Endothelial cell of umbilical vein (primary cell): Measurements from ENCODE around the gene HSD17B2. TPM values are rescaled to one million over a fixed set of nuclear protein-coding genes. Genes with fewer than 3 reads are reported as not detected.

Source experiments
- BruUV-seq: library from RNA; stranded (reverse); fragments of 400-500 nt; replicated peaks from 2 replicates; lab custom pipeline; 2021; lab: Mats Ljungman, UMichigan
- CTCF ChIA-PET: fragments of 300-600, 350-600 bp; sonication (Branson Sonifier 250); formaldehyde crosslinking; loops from one replicate; lab custom pipeline; 2021; ENCODE audit warnings: antibody characterized with exemption, inconsistent platforms; lab: Charles Lee
- POLR2A ChIA-PET: fragments of 300-600, 350-600 bp; sonication (Branson Sonifier 250); formaldehyde crosslinking; loops from one replicate; lab custom pipeline; 2021; ENCODE audit warnings: antibody characterized with exemption, inconsistent platforms; lab: Charles Lee
- DNase-seq: peaks from one replicate; pipeline ENCODE4 v3.0.0-alpha.2; 2011; ENCODE audit warnings: low read depth, low spot score
- FAIRE-seq: peaks from 2 replicates; lab custom pipeline; 2011; peaks lifted over from hg19 to GRCh38; lab: Jason Lieb, UNC
- H2AFZ ChIP-seq: 2 replicates; pipeline ENCODE4 v1.6.0; 2012; ENCODE audit warnings: low read depth, low read length, control low read depth, inconsistent platforms
- H3K27ac ChIP-seq: 2 replicates; pipeline ENCODE4 v1.5.1; 2011; ENCODE audit warnings: low read depth, mild to moderate bottlenecking, control low read depth, low read length, moderate library complexity; ENCODE audit not compliant: insufficient read depth
- H3K27me3 ChIP-seq, 2 experiments: 2 replicates each; pipeline versions ENCODE4 v1.6.0 to v1.6.1; 2011; ENCODE audit warnings: low read length in 2 of 2, mixed read lengths in 1 of 2; ENCODE audit not compliant: control insufficient read depth in 2 of 2, insufficient read depth in 2 of 2
- H3K36me3 ChIP-seq, 2 experiments: 2 replicates in 1 of 2; 3 replicates in 1 of 2; pipeline ENCODE4 v1.5.1; 2011; ENCODE audit warnings: low read length in 2 of 2, mild to moderate bottlenecking in 1 of 2, moderate library complexity in 1 of 2; ENCODE audit not compliant: control insufficient read depth in 2 of 2, insufficient read depth in 2 of 2; ENCODE audit errors: extremely low read depth in 1 of 2
- H3K4me1 ChIP-seq: 3 replicates; pipeline ENCODE4 v1.5.1; 2011; ENCODE audit warnings: mild to moderate bottlenecking, low read length; ENCODE audit not compliant: control insufficient read depth, insufficient read depth; ENCODE audit errors: extremely low read depth
- H3K4me2 ChIP-seq: 2 replicates; pipeline ENCODE4 v1.6.1; 2011; ENCODE audit warnings: low read length, control low read depth, mixed read lengths; ENCODE audit not compliant: insufficient read depth
- H3K4me3 ChIP-seq, 3 experiments: fragments of 200-600 bp in 1 of 3; sonication (generic), shearing (Covaris generic) in 1 of 3; replicated peaks in 1 of 3; 2 replicates each; pipeline ENCODE4 v1.5.1; 2011 to 2016; ENCODE audit warnings: control low read depth in 3 of 3, low read length in 3 of 3, mild to moderate bottlenecking in 2 of 3, inconsistent platforms in 1 of 3, low read depth in 1 of 3, moderate library complexity in 1 of 3; ENCODE audit not compliant: insufficient read depth in 1 of 3
- H3K79me2 ChIP-seq: 2 replicates; pipeline ENCODE4 v1.6.0; 2012; ENCODE audit warnings: low read length, inconsistent platforms; ENCODE audit not compliant: control insufficient read depth, insufficient read depth
- H3K9ac ChIP-seq: replicated peaks from 2 replicates; pipeline ENCODE3; 2011; ENCODE audit warnings: low read length, control low read depth; ENCODE audit not compliant: insufficient read depth; ENCODE audit errors: extremely low read depth
- H3K9me1 ChIP-seq: replicated peaks from 3 replicates; pipeline ENCODE4 v1.6.0; 2011; ENCODE audit warnings: mild to moderate bottlenecking, low read length; ENCODE audit not compliant: control insufficient read depth, insufficient read depth; ENCODE audit errors: extremely low read depth
- H3K9me3 ChIP-seq: replicated peaks from 2 replicates; pipeline ENCODE4 v1.5.1; 2012; ENCODE audit warnings: low read length, inconsistent platforms; ENCODE audit not compliant: control insufficient read depth, insufficient read depth
- H4K20me1 ChIP-seq: replicated peaks from 2 replicates; pipeline ENCODE3; 2011; ENCODE audit warnings: mild to moderate bottlenecking, low read length; ENCODE audit not compliant: control insufficient read depth, insufficient read depth; ENCODE audit errors: extremely low read depth
- EZH2 ChIP-seq: IDR thresholded peaks from 2 replicates; pipeline ENCODE4 v1.6.1; 2012; ENCODE audit warnings: borderline replicate concordance, low read depth, mild to moderate bottlenecking, moderate library complexity, low read length, inconsistent platforms; ENCODE audit not compliant: severe bottlenecking
- FOS ChIP-seq: IDR thresholded peaks from 2 replicates; pipeline ENCODE4 v1.6.1; 2011; ENCODE audit warnings: mild to moderate bottlenecking, low read length, moderate library complexity, borderline replicate concordance; ENCODE audit not compliant: insufficient read depth
- GATA2 ChIP-seq: IDR thresholded peaks from 2 replicates; pipeline ENCODE4 v1.7.0; 2011; ENCODE audit warnings: low read depth, mild to moderate bottlenecking, moderate library complexity, mixed read lengths, low read length; ENCODE audit not compliant: insufficient read length, insufficient read depth
- JUN ChIP-seq: IDR thresholded peaks from 2 replicates; pipeline ENCODE4 v1.6.1; 2011; ENCODE audit warnings: borderline replicate concordance, low read depth; ENCODE audit not compliant: insufficient read length, insufficient read depth
- MYC ChIP-seq: IDR thresholded peaks from one replicate; pipeline ENCODE4 v1.6.1; 2011; ENCODE audit warnings: mild to moderate bottlenecking, low read depth, low read length
- POLR2A ChIP-seq: IDR thresholded peaks from 2 replicates; pipeline ENCODE4 v1.6.1; 2012; ENCODE audit warnings: low read depth, mild to moderate bottlenecking, control low read depth, low read length
- POLR2AphosphoS5 ChIP-seq: IDR thresholded peaks from 2 replicates; pipeline ENCODE4 v1.6.1; 2012; ENCODE audit warnings: low read depth, mild to moderate bottlenecking, control low read depth, low read length, moderate library complexity; ENCODE audit not compliant: insufficient read depth
- dilution Hi-C: fragments of 300-500 bp; cut with MboI; formaldehyde crosslinking; loops from one replicate; pipeline ENCODE4 v1.15.0; 2019; ENCODE audit warnings: low sequenced_read_pairs; ENCODE audit not compliant: extremely low pct_ligation_motif_present
- intact Hi-C: fragments of 100-400 bp; cut with micrococcal nuclease; formaldehyde crosslinking; loops from one replicate; pipeline ENCODE4 v1.10.0; 2022
- polyA plus RNA-seq, 4 experiments: library from polyadenylated mRNA; depleted of rRNA in 3 of 4; stranded (reverse) in 3 of 4; unstranded in 1 of 4; fragments of >200 nt; gene quantifications; 2 replicates each; pipeline versions ENCODE4 v1.2.1 to v1.2.3, GENCODE V29; 2011 to 2012; ENCODE audit warnings: missing spikeins in 1 of 4
- total RNA-seq: library from RNA; stranded (reverse); gene quantifications from 2 replicates; pipeline ENCODE4 v1.2.3, GENCODE V29; 2021
- TF ChIP-seq, protein P1 (sequence below): IDR thresholded peaks from 2 replicates; pipeline ENCODE4 v1.6.1; 2011; ENCODE audit not compliant: insufficient read depth, insufficient read length
- TF ChIP-seq, protein P2 (sequence below), 2 donors: IDR thresholded peaks; 1 replicate in 1 of 2; 2 replicates in 1 of 2; pipeline ENCODE4 v1.5.1; 2011; ENCODE audit warnings: low read length in 2 of 2, mild to moderate bottlenecking in 2 of 2, moderate library complexity in 2 of 2, control low read depth in 1 of 2, inconsistent platforms in 1 of 2, low read depth in 1 of 2; ENCODE audit not compliant: insufficient read depth in 1 of 2; ENCODE audit errors: extremely low read depth in 1 of 2

The HSD17B2 gene
- total and polyA plus RNA-seq, 2 donors (not counting 3 experiments of a cell fraction or from before 2014, with no cell fraction given), result 1.2 to 4.5 TPM

DNA sequence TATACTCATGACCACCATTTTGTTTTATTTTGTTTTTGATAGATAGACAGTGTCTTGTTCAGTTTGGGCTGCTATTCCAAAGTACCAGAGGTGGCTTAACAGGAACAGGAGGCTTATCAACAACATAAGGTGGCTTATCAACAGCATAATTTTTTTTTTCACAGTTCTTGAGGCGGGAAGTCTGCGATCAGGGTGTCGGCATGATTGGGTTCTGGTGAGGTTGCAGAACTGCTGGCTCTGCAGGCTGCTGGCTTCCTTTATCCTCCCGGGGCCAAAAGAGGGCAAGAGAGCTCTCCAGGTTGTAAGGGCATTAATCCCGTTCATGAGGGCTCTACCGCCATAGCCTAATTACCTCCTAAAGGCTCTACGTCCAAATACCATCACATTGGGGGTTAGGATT, 11.8 kb upstream of the HSD17B2 start:
- no peak overlapping the region for H3K9ac ChIP-seq
- no peaks in the 10 kb centered on the region for H3K9me3 ChIP-seq
- no peak overlapping the region for H3K27ac ChIP-seq
- H3K4me1 ChIP-seq, result no peaks in the 10 kb centered on the region
- H3K27me3 ChIP-seq, result peaks cover 7 to 21% of the 10 kb centered on the region in 2 experiments
- H4K20me1 ChIP-seq, result no peaks in the 10 kb centered on the region
- ChIA-PET POLR2A (no interaction called here), CTCF (interaction anchor here (1.6 kb wide), 1 partner anchor 26 kb away, joined by 4 read pairs; no protein-coding TSS in a partner anchor)
- FAIRE-seq (no peak), DNase-seq (no peak)
- intact Hi-C loops (no loop called here), dilution Hi-C loops (no loop called here)
- no peak overlapping the region for H3K4me3 ChIP-seq
- H3K36me3 ChIP-seq, result no peaks in the 10 kb centered on the region
- no peak overlapping the region for H2AFZ ChIP-seq
- no peak for TF ChIP-seq FOS
- TF ChIP-seq, protein P1, sequence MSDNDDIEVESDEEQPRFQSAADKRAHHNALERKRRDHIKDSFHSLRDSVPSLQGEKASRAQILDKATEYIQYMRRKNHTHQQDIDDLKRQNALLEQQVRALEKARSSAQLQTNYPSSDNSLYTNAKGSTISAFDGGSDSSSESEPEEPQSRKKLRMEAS, result no peak
- TF ChIP-seq, protein P2, sequence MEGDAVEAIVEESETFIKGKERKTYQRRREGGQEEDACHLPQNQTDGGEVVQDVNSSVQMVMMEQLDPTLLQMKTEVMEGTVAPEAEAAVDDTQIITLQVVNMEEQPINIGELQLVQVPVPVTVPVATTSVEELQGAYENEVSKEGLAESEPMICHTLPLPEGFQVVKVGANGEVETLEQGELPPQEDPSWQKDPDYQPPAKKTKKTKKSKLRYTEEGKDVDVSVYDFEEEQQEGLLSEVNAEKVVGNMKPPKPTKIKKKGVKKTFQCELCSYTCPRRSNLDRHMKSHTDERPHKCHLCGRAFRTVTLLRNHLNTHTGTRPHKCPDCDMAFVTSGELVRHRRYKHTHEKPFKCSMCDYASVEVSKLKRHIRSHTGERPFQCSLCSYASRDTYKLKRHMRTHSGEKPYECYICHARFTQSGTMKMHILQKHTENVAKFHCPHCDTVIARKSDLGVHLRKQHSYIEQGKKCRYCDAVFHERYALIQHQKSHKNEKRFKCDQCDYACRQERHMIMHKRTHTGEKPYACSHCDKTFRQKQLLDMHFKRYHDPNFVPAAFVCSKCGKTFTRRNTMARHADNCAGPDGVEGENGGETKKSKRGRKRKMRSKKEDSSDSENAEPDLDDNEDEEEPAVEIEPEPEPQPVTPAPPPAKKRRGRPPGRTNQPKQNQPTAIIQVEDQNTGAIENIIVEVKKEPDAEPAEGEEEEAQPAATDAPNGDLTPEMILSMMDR (IDR thresholded peaks at IDR 0.05; ENCODE audit: extremely low read depth in 1 of 2, insufficient read depth in 1 of 2, low read depth in 1 of 2, low read length in 2 of 2), result no peak
- H3K9me1 ChIP-seq, result no peaks in the 10 kb centered on the region
- no peaks in the 10 kb centered on the region for H3K79me2 ChIP-seq
- no peak overlapping the region for H3K4me2 ChIP-seq
- BruUV-seq, result no TSS peak

DNA sequence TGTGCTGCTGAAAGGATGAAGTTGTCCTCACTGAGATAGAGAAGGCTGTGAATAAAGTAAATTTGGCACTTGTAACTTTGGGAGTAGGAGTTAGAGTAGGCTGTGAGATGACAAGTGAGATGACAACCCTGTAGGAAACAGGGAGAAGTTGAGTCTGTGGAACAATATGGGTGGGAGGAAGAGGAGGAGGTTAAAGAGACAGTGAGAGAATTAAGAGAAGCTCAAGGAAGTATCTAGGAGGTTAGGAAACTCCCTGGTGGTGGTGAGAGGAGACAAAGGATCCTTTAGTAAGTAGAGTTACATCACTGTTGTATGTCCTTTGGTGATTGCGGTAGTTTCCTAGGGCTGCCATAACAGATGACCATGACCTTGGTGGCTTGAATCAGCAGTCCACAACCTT, 10.7 kb upstream of the HSD17B2 start:
- TF ChIP-seq FOS (no peak), POLR2AphosphoS5 (no peak), POLR2A (no peak), EZH2 (no peak), JUN (no peak), MYC (no peak), GATA2 (no peak)
- TF ChIP-seq, protein P2 (IDR thresholded peaks at IDR 0.05; ENCODE audit: extremely low read depth in 1 of 2, insufficient read depth in 1 of 2, low read depth in 1 of 2, low read length in 2 of 2), result no peak
- TF ChIP-seq, protein P1, result no peak
- DNase-seq (no peak), FAIRE-seq (no peak)
- H2AFZ ChIP-seq, result no peak overlapping the region
- no peak overlapping the region for H3K9ac ChIP-seq
- no peaks in the 10 kb centered on the region for H3K79me2 ChIP-seq
- dilution Hi-C loops (no loop called here), intact Hi-C loops (no loop called here)
- no peaks in the 10 kb centered on the region for H3K9me3 ChIP-seq
- H3K4me1 ChIP-seq, result no peaks in the 10 kb centered on the region
- no peak overlapping the region for H3K4me2 ChIP-seq
- H4K20me1 ChIP-seq, result no peaks in the 10 kb centered on the region
- ChIA-PET CTCF (interaction anchor here (1.1 to 1.5 kb wide), 3 partner anchors 9 to 206 kb away, joined by 3 to 4 read pairs (median 4); no protein-coding TSS in a partner anchor), POLR2A (no interaction called here)
- H3K4me3 ChIP-seq, result no peak overlapping the region
- no peak overlapping the region for H3K27ac ChIP-seq
- H3K27me3 ChIP-seq, result peaks cover 5 to 21% of the 10 kb centered on the region in 2 experiments
- no peaks in the 10 kb centered on the region for H3K36me3 ChIP-seq
- no TSS peak for BruUV-seq
- no peaks in the 10 kb centered on the region for H3K9me1 ChIP-seq
